SKM-1 (cell line): ENCODE results near the gene PARD3.

Experiments used
- DNase-seq: peaks from one replicate; lab custom pipeline; 2025; ENCODE audit not compliant: unreplicated experiment; lab: John Stamatoyannopoulos, UW

The PARD3 gene

DNA sequence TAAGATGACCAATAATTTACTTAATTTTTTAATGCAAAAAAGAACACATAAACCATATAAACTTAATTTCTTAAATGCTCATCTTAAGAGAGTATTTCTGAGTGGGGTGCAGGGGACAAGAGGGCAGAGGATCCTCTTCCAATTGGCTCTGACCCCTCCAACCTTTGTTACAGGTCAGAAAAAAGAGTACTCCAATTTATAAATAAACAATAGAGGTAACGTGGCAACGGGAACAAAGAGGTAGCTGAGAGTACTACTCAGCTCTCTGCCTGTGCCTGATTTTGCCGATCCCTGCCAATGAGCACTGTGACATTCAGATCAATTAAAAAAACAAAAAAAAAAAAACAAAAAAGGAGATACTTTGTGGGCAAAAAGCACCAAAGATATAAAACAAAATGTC is 307.9 kb downstream of the PARD3 start:
- DNase-seq: no peak

- DNase-seq: no peak
Observed at GRCh38 chr10:34506786-34507185, 308.3 kb downstream of the PARD3 start.

- DNase-seq: no peak
Observed at GRCh38 chr10:34505338-34505737, 309.8 kb downstream of the PARD3 start.

GRCh38 chr10:34504534-34504933 is 310.6 kb downstream of the PARD3 start:
- DNase-seq: no peak

DNA sequence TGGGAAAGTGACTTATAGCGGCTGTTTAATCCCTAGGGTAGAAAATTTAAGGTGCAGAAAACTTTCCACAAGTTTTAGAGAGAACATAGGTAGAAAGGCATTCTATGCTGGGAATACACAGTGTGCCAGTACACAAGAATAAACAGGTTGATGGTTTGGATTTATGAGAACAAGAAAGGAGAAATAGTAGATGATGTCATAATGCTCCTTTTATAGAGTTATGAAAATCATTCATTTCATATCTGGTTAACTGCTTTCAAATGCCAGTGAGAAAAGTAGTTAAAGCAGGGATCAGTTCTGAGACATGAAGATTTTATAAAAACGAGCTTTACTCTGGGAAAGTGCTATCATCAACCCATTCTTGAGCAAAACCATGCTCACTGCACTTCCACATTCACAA is 311.4 kb downstream of the PARD3 start:
- no peak for DNase-seq

GRCh38 chr10:34499612-34500279 is 315.4 kb downstream of the PARD3 start:
- DNase-seq: no peak

DNA sequence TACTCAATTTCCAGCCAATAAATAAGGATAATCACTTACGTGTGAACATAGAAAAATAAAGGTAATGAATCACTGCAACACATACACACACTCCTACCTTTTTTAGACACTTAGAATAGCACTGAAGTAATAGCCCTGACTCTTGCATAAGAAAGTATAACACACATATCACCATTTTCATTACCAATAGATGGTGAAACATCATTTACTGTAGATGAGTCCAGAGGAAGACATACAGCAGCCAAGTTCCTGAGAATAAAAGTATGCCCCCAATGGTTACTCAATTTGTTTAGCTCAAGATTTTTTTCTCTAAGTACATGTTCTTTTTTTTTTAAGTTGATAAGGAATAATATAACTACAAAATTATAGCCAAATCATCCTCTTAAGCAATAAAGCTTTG is 316.3 kb downstream of the PARD3 start:
- no peak for DNase-seq

GRCh38 chr10:34495938-34496337 is 319.2 kb downstream of the PARD3 start:
- DNase-seq: no peak

DNA sequence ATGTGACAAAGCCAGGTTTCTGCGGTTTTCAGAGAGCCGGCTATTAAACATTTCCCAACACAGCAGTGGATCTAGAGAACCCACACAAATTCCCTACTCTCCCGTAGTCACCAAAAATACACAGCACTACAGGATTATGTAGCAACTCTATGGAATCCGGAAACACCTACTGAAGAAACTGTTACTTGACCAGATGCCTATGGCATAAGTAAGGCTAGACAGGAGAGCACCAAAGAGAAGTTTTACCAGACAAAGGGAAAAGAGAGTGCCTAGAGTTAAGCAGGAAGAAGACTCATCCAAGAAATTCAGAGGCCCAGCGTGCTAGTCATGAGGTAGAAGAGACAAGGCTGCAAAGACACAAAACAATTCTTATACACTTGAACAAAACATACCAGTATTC is 321.1 kb downstream of the PARD3 start:
- no peak for DNase-seq

GRCh38 chr10:34492081-34492480 is 323.0 kb downstream of the PARD3 start:
- DNase-seq: no peak

- no peak for DNase-seq
Observed at GRCh38 chr10:34491678-34492077, 323.4 kb downstream of the PARD3 start.

DNA sequence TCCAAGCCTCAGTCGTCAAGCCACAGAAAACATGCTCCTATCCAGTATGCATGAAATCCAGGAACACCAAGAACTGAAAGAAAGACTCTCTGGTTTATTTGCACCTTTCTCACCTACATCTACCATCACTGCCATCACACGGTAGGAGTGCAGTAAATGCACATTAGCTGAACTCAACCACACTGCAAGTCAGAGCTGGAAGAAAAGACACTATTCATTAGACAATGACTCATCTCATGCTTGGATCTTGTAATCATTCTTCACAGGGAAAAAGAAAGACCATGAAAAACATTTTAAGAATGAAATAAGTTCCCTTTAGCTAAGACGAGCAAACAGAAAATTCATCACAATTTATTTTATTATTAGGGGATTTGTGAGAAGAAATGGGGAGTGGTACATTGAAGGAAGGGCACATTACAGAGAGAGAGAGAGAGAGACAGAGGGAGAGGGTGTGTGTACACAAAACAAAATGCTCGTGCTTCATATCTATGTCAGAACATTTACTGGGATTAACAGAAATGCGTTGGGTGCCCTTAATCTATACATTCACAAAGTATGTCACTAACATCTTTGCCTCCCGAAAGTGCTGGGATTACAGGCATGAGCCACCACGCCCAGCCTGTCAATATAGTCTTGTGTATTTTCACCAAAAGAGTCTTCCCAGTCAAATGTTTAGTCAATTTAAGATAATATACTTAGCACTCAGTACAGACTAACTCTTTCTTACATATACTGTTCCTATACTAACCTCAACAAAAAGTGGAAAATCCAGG is 324.9 kb downstream of the PARD3 start:
- DNase-seq: no peak

GRCh38 chr10:34489411-34489810 is 325.7 kb downstream of the PARD3 start:
- no peak for DNase-seq

DNA sequence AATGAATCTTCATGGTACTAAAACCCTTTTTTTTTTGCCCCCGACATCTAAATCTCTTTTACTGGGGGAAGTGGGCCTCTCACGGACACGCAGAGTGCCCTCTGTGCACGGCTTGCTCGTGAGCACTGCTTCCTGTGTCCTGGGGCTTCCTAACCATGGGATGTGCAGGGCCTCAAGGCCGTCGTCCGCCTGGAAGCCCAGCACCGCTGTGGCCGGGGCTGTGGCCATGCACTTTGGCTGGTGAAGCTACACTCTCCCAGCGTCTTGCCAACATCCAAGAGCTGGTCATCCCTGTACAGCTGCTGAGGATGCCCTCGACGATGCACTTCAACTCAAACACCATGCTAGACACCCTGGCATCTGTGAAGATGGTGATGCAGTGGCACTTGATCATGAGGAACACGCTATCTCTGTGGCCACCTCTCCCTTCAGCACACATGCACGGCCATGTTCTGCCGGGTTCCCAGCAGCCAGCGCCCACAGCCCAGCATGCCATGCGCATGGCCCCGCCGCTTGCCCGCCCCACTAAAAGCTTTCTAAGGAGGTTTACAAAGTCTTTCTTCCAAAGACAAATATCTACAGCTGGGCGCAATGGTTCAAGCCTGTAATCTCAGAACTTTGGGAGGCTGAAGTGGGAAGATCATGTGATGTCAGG is 326.5 kb downstream of the PARD3 start:
- no peak for DNase-seq

GRCh38 chr10:34486008-34486407 is 329.1 kb downstream of the PARD3 start:
- DNase-seq: no peak

GRCh38 chr10:34484164-34484563 is 330.9 kb downstream of the PARD3 start:
- no peak for DNase-seq

DNA sequence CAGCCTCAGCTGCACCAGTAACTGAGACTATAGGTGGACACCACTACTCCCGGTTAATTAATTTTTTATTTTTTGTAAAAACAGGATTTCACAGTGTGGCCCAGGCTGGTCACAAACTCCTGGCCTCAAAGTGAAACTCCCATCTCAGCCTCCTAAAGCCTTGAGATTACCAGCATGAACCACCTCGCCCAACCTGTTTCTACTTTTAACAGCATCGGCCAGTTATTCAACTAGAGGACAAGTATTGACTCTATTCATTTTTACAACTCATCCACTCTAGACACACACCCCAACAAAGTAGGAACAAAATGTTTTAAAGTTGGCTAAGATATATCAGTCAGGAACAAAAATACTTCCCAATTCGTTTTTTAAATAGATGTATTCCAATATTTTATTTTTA is 334.8 kb downstream of the PARD3 start:
- DNase-seq: no peak

DNA sequence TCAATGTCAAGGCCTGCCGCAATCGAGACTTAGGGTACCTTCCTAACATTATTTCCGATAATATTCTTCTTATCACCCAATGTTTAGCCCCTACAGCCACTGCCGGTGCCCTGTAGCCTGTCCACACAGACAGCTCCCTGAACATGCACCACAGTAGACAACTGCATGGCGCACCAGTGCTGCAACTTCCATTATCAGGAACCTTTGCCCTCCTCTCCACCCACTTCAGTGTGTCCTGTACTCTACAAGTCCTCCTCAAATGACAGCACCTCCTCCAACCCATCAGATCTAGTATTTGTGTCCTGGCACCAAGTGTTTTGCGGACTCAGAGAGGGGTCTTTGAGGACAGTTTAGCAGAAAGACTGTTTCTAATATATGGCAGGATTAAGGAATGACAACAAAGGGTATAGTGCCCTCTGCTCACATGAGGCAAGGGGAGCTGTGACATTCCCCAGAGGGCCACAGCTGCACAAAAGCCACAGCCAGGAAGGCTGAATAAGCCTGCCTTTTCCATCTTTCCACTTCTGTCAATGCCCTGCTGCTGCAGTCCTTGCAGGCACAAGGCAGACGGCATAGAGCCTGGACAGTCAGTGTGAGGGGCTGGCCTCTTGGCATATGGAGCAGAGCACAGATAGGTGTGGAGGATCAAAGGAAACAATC is 335.4 kb downstream of the PARD3 start:
- DNase-seq: no peak

DNA sequence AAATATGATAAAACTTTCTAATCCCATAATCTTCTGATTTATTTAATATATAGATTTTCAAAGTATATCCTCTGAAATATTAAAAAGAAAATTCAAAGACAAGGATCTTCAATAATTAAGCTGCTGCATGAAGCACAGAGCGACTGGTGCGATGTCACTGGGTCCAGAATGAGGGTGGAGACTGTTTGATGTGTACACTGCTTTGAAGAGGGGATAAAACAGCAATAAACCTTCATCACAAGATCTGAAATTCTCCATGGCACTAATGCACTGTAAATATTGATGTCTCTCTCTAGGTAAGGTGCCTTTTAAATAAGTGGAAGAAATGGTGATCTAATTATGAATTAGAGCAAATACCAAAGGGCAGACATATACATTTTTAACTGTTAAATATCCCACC is 337.8 kb downstream of the PARD3 start:
- no peak for DNase-seq

GRCh38 chr10:34476608-34477007 is 338.5 kb downstream of the PARD3 start:
- DNase-seq: no peak

DNA sequence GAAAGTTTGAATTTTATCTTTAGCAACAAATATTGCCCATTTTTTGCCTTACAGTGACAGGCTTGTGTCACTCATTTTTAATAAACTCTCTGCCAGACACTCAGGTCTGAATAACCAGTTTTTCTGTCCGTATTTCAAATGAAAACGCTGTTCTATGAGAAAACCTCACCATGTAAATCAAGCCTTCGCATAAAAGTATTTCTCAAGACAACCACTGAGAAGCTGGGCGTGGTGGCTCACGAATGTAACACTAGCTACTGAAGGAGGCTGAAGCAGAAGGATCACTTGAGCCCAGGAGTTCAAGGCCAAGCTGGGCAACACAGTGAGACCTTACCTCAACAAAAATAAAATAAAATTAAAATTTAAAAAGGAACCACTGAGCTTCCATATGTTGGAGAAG is 339.3 kb downstream of the PARD3 start:
- DNase-seq: no peak

DNA sequence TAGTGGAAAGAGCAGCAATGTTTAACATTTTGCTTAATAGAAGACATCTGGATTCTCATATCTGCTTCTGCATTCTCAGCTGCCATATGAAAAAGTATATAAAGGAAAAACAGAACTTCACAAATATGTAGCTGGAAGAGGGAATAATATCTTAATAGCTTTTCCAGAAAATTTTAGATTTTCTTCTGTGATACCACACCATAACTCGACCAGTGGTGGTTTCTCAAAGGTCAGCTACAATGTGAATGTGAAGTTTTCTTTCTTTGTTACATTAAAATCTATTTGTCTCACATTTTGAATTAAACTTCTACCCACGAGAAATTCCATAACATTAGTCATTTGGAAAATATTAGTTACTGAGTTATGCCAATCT is 339.8 kb downstream of the PARD3 start:
- no peak for DNase-seq
